PFSK-1 (cell line): ENCODE measurements around the gene UNC13C.

ENCODE experiments used
- POLR2AphosphoS5 ChIP-seq: IDR thresholded peaks from 2 replicates; pipeline ENCODE4 v1.6.1; 2012; ENCODE audit warnings: low read depth, mild to moderate bottlenecking, control low read depth, low read length, moderate library complexity
- SIN3A ChIP-seq: IDR thresholded peaks from 2 replicates; pipeline ENCODE4 v1.6.1; 2012; ENCODE audit warnings: mild to moderate bottlenecking, low read length, moderate library complexity, borderline replicate concordance; ENCODE audit not compliant: insufficient read depth
- TF ChIP-seq, protein P1 (sequence below), 2 experiments: IDR thresholded peaks; 2 replicates each; pipeline versions ENCODE4 v1.6.1 to v1.8.0; 2011 to 2012; ENCODE audit warnings: low read depth in 2 of 2, low read length in 2 of 2, control low read depth in 1 of 2, inconsistent platforms in 1 of 2, mild to moderate bottlenecking in 1 of 2, moderate library complexity in 1 of 2; ENCODE audit not compliant: insufficient read depth in 1 of 2

GRCh38 chr15:54159012-54159411 is 180.8 kb downstream of the UNC13C start:
- no peak for TF ChIP-seq POLR2AphosphoS5
- TF ChIP-seq, protein P1, sequence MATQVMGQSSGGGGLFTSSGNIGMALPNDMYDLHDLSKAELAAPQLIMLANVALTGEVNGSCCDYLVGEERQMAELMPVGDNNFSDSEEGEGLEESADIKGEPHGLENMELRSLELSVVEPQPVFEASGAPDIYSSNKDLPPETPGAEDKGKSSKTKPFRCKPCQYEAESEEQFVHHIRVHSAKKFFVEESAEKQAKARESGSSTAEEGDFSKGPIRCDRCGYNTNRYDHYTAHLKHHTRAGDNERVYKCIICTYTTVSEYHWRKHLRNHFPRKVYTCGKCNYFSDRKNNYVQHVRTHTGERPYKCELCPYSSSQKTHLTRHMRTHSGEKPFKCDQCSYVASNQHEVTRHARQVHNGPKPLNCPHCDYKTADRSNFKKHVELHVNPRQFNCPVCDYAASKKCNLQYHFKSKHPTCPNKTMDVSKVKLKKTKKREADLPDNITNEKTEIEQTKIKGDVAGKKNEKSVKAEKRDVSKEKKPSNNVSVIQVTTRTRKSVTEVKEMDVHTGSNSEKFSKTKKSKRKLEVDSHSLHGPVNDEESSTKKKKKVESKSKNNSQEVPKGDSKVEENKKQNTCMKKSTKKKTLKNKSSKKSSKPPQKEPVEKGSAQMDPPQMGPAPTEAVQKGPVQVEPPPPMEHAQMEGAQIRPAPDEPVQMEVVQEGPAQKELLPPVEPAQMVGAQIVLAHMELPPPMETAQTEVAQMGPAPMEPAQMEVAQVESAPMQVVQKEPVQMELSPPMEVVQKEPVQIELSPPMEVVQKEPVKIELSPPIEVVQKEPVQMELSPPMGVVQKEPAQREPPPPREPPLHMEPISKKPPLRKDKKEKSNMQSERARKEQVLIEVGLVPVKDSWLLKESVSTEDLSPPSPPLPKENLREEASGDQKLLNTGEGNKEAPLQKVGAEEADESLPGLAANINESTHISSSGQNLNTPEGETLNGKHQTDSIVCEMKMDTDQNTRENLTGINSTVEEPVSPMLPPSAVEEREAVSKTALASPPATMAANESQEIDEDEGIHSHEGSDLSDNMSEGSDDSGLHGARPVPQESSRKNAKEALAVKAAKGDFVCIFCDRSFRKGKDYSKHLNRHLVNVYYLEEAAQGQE (IDR thresholded peaks at IDR 0.05; ENCODE audit: insufficient read depth in 1 of 2, low read depth in 2 of 2, low read length in 2 of 2), result no peak
- TF ChIP-seq SIN3A, result no peak
